Inferior parietal cortex (tissue), 1 donor: ENCODE results near the gene PI16.

Experiments
- DNase-seq: peaks from one replicate; pipeline ENCODE4 v3.0.0-alpha.2; 2016; ENCODE audit errors: extremely low spot score

PI16 gene

GRCh38 chr6:36999751-37000125 lies 45.2 kb downstream of the PI16 start:
- no peak for DNase-seq

GRCh38 chr6:37004044-37004980 lies 49.8 kb downstream of the PI16 start:
- DNase-seq = no peak

GRCh38 chr6:37005061-37005810 lies 50.7 kb downstream of the PI16 start, which contains the start of gene FGD2:
FGD2 (plus strand) TSS chr6:37005655; CDS start chr6:37005818, 163 bp downstream.
- DNase-seq = no peak

DNA sequence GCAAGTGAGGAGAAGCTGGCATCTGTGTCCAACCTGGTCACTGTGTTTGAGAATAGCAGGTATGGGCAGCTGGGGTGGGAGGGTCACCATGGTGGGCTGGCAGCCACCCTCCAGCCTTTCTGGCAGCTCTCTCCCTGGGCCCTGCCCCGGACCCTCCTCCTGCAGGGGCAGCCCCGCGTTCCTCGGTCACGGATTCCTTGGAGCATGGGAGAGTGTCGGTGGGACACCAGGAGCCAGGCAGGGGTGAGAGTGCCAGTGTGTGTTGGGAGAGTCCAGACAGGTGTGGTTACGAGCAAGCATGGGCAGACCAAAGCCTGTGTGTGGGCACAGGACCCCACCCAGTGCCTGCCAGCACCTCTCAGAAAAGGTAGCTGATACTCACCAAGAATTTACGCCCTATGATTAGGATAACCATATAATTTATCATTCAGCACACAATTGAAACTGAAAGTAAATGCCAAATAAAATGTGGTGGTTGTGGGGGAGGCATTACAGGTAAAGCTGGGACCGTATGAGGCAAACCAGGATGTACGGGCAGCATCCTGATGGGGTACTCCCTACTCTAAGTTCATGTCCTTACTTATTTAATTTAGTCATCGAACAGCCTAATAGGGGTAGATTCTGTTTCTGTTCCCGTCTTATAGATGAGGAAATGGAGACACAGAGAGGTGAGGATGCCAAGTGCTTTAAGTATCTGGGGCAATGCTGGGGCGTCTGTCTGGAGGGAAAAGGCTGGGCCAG lies 51.5 kb downstream of the PI16 start:
- DNase-seq = no peak

DNA sequence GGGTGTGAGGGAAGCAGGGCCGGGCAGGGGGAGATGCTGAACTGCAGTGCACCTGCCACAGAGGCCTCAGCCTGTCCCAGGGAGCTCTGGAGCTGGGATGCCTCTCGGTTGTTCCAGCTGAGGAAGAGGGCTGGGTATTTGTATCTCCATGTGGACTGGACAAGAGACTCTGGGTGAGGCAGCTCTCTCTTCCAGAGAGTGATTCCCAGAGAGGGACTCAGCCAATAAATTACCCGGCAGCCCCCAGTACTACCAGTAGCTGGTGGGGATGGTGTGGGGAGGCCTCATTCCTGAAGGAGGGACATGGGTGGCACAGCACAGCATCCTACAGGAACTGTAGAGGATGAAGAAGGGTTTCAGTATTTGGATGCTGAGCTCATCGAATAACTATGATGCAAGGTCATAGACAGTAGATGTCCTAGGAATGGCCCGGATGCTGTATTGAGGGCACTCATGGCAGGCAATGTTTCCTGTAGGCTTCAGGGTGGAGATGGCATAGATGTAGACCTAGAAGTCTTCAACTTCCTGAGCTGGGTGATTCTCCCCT lies 52.3 kb downstream of the PI16 start:
- no peak for DNase-seq

DNA sequence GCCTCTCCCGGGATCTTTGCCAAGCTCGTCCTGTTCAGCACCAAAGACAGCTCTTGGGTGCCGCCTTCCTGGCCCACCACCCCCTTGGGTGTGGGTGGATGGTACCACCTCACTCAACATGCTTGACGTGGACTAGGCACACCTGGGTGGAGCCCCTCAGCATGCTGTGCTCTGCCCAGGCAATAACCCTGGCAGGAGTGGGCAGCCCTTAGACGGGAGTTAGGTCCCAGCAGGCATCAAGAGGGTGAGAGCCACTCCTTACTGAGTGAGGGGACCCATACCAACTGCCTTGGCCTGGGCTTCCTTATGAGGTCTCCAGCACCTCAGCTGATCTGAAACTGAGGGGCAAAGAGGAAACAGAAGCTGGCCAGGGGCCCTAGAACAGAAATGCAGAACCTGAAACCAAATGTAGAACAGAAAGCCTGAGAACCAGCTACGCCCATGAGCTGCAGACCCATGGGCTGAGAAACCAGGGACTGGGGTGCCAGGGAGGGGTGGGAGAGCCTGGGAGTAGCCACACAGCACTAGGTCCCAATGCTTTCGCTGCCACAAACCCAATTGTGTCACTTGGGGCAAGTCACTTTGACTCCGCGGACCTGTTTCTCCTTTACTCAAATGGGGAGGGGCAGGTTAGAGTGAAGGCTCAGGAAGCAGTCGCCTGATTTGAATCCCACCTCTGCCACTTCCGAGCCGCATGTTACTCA lies 53.0 kb downstream of the PI16 start:
- DNase-seq = no peak

DNA sequence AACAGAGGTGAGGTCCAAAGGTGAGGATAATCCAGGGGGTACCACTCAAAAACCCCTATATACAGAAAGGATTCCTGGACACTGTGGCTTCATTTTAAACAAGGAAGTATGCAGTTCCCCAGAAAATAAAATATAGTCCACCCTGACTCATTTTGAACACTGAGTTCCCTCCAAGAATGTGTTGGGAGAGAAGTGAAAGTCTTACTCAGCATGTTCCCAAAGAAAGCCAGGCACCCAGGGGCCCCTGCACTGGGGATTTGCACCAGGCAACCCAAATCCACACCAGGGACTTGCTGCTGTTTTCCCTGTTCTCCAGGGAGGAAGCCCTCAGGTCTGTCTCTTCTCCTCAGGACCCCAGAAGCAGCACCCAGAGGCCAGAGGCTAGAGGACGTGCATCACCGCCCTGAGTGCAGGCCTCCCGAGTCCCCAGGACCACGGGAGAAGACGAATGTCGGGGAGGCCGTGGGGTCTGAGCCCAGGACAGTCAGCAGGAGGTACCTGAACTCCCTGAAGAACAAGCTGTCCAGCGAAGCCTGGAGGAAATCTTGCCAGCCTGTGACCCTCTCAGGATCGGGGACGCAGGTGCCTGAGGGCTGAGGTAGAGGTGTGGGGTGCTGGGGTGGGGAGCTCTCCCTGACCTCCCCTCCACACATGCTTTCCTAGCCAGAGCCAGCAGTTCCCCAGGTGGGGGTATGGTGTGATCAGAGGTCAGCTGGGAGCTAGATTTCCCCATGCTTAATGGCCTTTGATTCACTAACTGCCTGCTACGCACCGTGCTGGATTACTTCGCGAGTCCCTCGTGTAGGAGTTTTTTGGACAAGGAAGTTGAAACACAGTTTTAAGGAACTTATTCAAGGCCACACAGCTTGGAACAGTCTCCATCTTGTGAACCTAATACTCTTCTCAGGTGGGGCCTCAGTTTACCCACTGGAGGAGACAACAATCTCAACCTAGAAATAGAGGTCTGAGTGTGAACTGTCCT lies 54.2 kb downstream of the PI16 start:
- DNase-seq = no peak

GRCh38 chr6:37010402-37010892 lies 55.9 kb downstream of the PI16 start:
- no peak for DNase-seq

DNA sequence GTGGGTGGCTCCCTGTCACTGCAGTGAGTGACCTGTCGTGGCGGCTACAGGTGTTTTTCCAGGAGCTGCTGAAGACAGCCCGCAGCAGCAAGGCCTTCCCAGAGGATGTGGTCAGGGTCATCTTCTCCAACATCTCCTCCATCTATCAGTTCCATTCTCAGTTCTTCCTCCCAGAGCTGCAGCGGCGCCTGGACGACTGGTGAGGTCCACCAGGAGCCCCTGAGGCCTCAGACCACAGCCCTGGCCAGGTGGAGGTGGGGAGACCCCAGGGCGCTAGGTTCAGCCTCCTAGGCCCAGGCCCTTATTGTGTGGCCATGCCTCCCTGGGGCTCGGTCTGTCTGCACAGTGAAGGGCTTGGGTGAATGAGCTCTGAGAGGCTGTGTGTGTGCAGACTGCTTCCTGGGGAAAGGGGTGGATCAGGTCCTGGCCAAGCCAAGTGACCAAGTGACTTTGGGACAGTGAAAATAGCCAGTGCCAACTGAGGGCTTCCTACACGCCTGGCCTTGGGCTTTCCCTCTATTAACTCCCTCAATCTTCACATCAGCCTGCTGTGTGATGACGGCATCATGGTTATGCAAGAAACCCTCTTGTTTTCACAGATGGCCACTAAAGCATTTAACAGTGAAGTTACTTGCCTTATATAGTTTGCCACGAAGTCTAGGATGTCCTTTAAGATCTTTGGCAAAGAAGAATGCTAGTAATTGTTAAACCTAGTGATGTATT lies 57.3 kb downstream of the PI16 start:
- DNase-seq = no peak

GRCh38 chr6:37013516-37014491 lies 59.3 kb downstream of the PI16 start:
- DNase-seq = no peak
